Lung (tissue), 12 donors: ENCODE data around the gene DCTN4. TPM values are rescaled to one million over a fixed set of nuclear protein-coding genes. Genes with fewer than 3 reads are reported as not detected.

ENCODE experiments used
- ATAC-seq: fragments of 200-7000 bp; cut with Tn5 transposase; one replicate; pipeline ENCODE4 v1.9.1; 2020; ENCODE audit warnings: moderate number of reproducible peaks; ENCODE audit not compliant: insufficient read depth, low FRiP score
- DNase-seq, 3 donors: peaks; one replicate each; pipeline ENCODE4 v3.0.0-alpha.2; 2013 to 2017
- H3K27ac ChIP-seq, 2 donors: one replicate each; pipeline ENCODE4 v1.5.1; 2013; ENCODE audit warnings: mild to moderate bottlenecking in 2 of 2, moderate library complexity in 2 of 2, control low read depth in 1 of 2, inconsistent platforms in 1 of 2, low read depth in 1 of 2, low read length in 1 of 2
- H3K27me3 ChIP-seq, 3 donors: one replicate each; pipeline ENCODE4 v1.5.1; 2013; ENCODE audit warnings: low read length in 2 of 3; ENCODE audit not compliant: control insufficient read depth in 3 of 3, insufficient read depth in 3 of 3
- H3K36me3 ChIP-seq, 4 donors: one replicate each; pipeline ENCODE4 v1.5.1; 2013; ENCODE audit warnings: low read length in 4 of 4, mild to moderate bottlenecking in 1 of 4, moderate library complexity in 1 of 4; ENCODE audit not compliant: control insufficient read depth in 4 of 4, insufficient read depth in 4 of 4
- H3K4me1 ChIP-seq, 5 donors: one replicate each; pipeline ENCODE4 v1.5.1; 2013; ENCODE audit warnings: low read length in 5 of 5, mild to moderate bottlenecking in 2 of 5, moderate library complexity in 1 of 5; ENCODE audit not compliant: control insufficient read depth in 5 of 5, insufficient read depth in 5 of 5
- H3K4me3 ChIP-seq: one replicate; pipeline ENCODE4 v1.5.1; 2013; ENCODE audit warnings: mild to moderate bottlenecking, control low read depth, moderate library complexity
- H3K9ac ChIP-seq, 2 donors: one replicate each; pipeline ENCODE4 v1.5.1; 2013; ENCODE audit warnings: low read length in 2 of 2, control low read depth in 1 of 2; ENCODE audit not compliant: insufficient read depth in 1 of 2
- H3K9me3 ChIP-seq, 4 donors: one replicate each; pipeline ENCODE4 v1.5.1; 2013; ENCODE audit warnings: low read length in 3 of 4, mild to moderate bottlenecking in 1 of 4, moderate library complexity in 1 of 4; ENCODE audit not compliant: control insufficient read depth in 4 of 4, insufficient read depth in 3 of 4
- WGBS, 2 donors: extraction: QIAGEN DNeasy Blood & Tissue Kit; methylation state at CpG; one replicate each; pipeline ENCODE4 v1.1.7; 2013; 5-methylcytosine and 5-hydroxymethylcytosine counted together
- polyA plus RNA-seq, 2 donors: library from polyadenylated mRNA; stranded (reverse); fragments of 200-250 nt; gene quantifications; one replicate each; pipeline ENCODE4 v1.2.1, GENCODE V29; 2013
- total RNA-seq, 2 donors: library from RNA; depleted of rRNA in 1 of 2; stranded (reverse); fragments of >200 nt in 1 of 2; gene quantifications; one replicate each; pipeline ENCODE4 v1.2.1, GENCODE V29; 2014 to 2021
- TF ChIP-seq, protein P1 (sequence below): IDR thresholded peaks from 2 replicates; pipeline ENCODE4 v1.5.1; 2012; ENCODE audit warnings: mild to moderate bottlenecking; ENCODE audit errors: control extremely low read depth, extremely low read depth
- donor health status: control.
- donor health status: control.
- donor health status: Bipolar disorder and iron deficiency.
- donor health status: healthy.
- donor health status: DM: yes; HTN: yes; CAD: no.

DCTN4 gene
- total and polyA plus RNA-seq, 4 donors: 21.2 to 105 (median 48.1) TPM

DNA sequence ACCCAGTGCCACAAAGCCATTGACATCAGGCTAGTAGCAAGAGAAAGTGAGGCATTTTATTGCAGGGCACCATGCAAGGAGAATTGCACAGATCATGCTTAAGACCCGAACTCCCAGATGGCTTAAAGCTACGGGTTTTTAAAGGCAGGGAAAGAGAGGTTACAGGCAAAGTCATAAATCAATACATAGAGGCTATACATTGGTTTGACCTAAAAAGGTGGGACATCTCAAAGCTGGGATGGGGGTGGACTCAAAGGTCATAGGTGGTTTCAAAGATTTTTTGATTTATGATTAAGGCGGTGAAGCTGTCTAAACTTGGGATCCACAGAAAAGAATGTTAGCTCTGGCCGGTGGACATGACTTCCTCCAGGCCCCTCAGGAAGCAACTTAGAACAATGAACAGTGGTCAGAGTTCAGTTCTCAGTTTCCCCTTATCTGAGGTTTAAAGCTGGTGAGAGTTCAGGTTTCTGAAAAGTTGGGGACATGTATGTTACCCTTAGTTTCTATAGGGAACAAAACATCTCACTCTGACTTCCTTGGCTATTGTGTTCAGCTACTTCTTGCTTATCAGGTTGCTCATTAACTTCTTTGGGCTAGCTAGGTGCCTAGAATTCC is 51.9 kb downstream of the DCTN4 start:
- Histone ChIP-seq H3K27ac (no peak overlapping the region), H3K4me1 (peaks cover 0 to 7% (median 0%) of the 10 kb centered on the region in 5 donors), H3K9ac (no peak overlapping the region), H3K9me3 (peaks cover 0 to 2% (median 0%) of the 10 kb centered on the region in 4 donors), H3K27me3 (no peaks in the 10 kb centered on the region), H3K36me3 (peaks cover 9 to 22% (median 12%) of the 10 kb centered on the region in 4 donors), H3K4me3 (no peak overlapping the region)
- no peak for ATAC-seq
- WGBS, 2 donors: 68 to 71% methylated on average over 4 of the region's 4 CpGs
- no peak for DNase-seq
- TF ChIP-seq, protein P1, sequence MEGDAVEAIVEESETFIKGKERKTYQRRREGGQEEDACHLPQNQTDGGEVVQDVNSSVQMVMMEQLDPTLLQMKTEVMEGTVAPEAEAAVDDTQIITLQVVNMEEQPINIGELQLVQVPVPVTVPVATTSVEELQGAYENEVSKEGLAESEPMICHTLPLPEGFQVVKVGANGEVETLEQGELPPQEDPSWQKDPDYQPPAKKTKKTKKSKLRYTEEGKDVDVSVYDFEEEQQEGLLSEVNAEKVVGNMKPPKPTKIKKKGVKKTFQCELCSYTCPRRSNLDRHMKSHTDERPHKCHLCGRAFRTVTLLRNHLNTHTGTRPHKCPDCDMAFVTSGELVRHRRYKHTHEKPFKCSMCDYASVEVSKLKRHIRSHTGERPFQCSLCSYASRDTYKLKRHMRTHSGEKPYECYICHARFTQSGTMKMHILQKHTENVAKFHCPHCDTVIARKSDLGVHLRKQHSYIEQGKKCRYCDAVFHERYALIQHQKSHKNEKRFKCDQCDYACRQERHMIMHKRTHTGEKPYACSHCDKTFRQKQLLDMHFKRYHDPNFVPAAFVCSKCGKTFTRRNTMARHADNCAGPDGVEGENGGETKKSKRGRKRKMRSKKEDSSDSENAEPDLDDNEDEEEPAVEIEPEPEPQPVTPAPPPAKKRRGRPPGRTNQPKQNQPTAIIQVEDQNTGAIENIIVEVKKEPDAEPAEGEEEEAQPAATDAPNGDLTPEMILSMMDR: no peak

DNA sequence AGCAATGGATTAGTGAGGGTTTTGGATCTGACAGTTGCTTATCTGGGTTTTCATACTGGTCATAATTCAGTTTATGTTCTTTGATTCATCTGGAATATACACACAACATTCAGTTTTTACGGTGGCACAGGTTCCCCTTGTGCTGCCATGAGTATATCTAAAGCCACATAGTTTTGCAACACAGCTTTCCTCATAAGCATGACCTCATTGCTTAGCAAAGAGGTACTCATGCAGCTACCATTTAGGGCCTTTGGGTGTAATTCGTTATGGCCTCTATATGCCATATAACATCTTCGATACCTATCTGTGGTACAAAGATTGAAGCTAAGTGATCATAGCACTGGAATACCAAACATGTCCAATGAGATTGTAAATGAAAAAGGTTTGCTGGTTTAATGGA is 55.1 kb downstream of the DCTN4 start:
- no peak overlapping the region for H3K9ac ChIP-seq
- H3K4me1 ChIP-seq: peaks cover 0 to 20% (median 8%) of the 10 kb centered on the region in 5 donors
- DNase-seq: no peak
- WGBS, 2 donors: 77 to 86% methylated on average over 3 of the region's 3 CpGs
- H3K4me3 ChIP-seq: no peak overlapping the region
- peaks cover 3 to 8% (median 5%) of the 10 kb centered on the region in 4 donors for H3K36me3 ChIP-seq
- no peaks in the 10 kb centered on the region for H3K27me3 ChIP-seq
- no peak overlapping the region for H3K27ac ChIP-seq
- H3K9me3 ChIP-seq: peaks cover 0 to 2% (median 0%) of the 10 kb centered on the region in 4 donors
- TF ChIP-seq, protein P1: no peak
- no peak for ATAC-seq

GRCh38 chr5:150700594-150701377 is 58.0 kb downstream of the DCTN4 start, which contains the start of gene RBM22:
Gene RBM22, minus strand, starts transcription at chr5:150701062. Its CDS starts 77 bp downstream, at chr5:150700985.
- Histone ChIP-seq H3K27me3 (no peaks in the 10 kb centered on the region), H3K36me3 (peaks cover 13 to 30% (median 22%) of the 10 kb centered on the region in 4 donors), H3K9me3 (no peaks in the 10 kb centered on the region), H3K9ac (peak within 1 kb of the TSS; percentile 94 to 98), H3K4me1 (peaks cover 0 to 18% (median 8%) of the 10 kb centered on the region in 5 donors), H3K4me3 (peak within 1 kb of the TSS; percentile 98), H3K27ac (peak within 1 kb of the TSS; percentile 95 to 96)
- 0% methylated on average over 57 to 59 of the region's 59 CpGs for WGBS, 2 donors
- ATAC-seq: peak; percentile 97
- peak; percentile 95 to 97 (median 97) for DNase-seq
- TF ChIP-seq, protein P1: peak; percentile 27
